ENCODE measurements around the gene SYT5. TPM values are rescaled to one million over a fixed set of nuclear protein-coding genes. Genes with fewer than 3 reads are reported as not detected.

The SYT5 gene
- total and polyA plus RNA-seq, 9 of the 15 experiments (the other 6 are each of a cell fraction or from before 2014, with no cell fraction given) = 1.3 to 20.9 (median 8.8) TPM

- in situ Hi-C loops (cut with MboI) (loop anchor here (25.0 kb wide), 1 partner anchor 976 kb away; the partner anchor contains the start of gene ZNF444), intact Hi-C loops (cut with micrococcal nuclease) (no loop called here)
- Histone ChIP-seq H3K27me3 (ENCODE audit: control insufficient read depth in 2 of 2, insufficient read depth in 2 of 2, low read length in 2 of 2) (no peaks in the 10 kb centered on the region), H3K27ac (ENCODE audit: extremely low read depth, low read depth, low read length) (no peak overlapping the region), H3K36me3 (ENCODE audit: control insufficient read depth, insufficient read depth, low read length) (0 out of 3 replicates have a peak, but pooled peaks cover 3% of the 10 kb centered on the region), H3K9me1 (ENCODE audit: control insufficient read depth, insufficient read depth, low read length) (no peaks in the 10 kb centered on the region), H3K9ac (ENCODE audit: insufficient read depth in 1 of 2, low read depth in 2 of 2, low read length in 2 of 2) (no peak overlapping the region), H4K20me1 (replicated peaks; ENCODE audit: control insufficient read depth, insufficient read depth, low read length) (peaks cover 3% of the 10 kb centered on the region), H3K4me2 (ENCODE audit: insufficient read depth, low read length) (no peak overlapping the region), H3K79me2 (ENCODE audit: control insufficient read depth, insufficient read depth, low read length) (peaks cover 14% of the 10 kb centered on the region), H3K4me1 (replicated peaks in 1 of 2; ENCODE audit: control insufficient read depth in 2 of 2, insufficient read depth in 2 of 2, low read length in 2 of 2) (peaks cover 32 to 69% of the 10 kb centered on the region in 2 experiments), H3K9me3 (replicated peaks; ENCODE audit: control insufficient read depth, insufficient read depth, low read depth, low read length) (no peaks in the 10 kb centered on the region), H3K4me3 (no peak overlapping the region), H2AFZ (ENCODE audit: low read depth, low read length) (no peak overlapping the region)
- WGBS (ENCODE audit: insufficient coverage, low coverage, missing lambda C conversion rate) = 97% methylated on average over 17 of the region's 61 CpGs
- DNase-seq (ENCODE audit: extremely low read depth in 1 of 4, low spot score in 3 of 4) (no peak), FAIRE-seq (no peak), ATAC-seq (no peak)
- ChIA-PET POLR2A (interaction anchor here (2.9 kb wide), 1 partner anchor 15 kb away, joined by 13 read pairs; no protein-coding TSS in a partner anchor), CTCF (ENCODE audit: low intra/inter-chr PET ratio) (interaction anchor here (1.9 kb wide), 1 partner anchor 20 kb away, joined by 20 read pairs; no protein-coding TSS in a partner anchor)
- no TSS peak for BruUV-seq (replicated peaks)
- TF ChIP-seq ZNF398 (CRISPR knock-in tag; IDR thresholded peaks at IDR 0.05) = no peak
- peak; percentile 87 for TF ChIP-seq ZBTB33 (CRISPR knock-in tag; IDR thresholded peaks at IDR 0.05)
- no peak for TF ChIP-seq LCOR (CRISPR knock-in tag; IDR thresholded peaks at IDR 0.05)
- TF ChIP-seq ZNF395 (CRISPR knock-in tag; IDR thresholded peaks at IDR 0.05) = no peak
- no peak for TF ChIP-seq GTF3C2 (IDR thresholded peaks at IDR 0.05; ENCODE audit: borderline replicate concordance, extremely low read depth, insufficient read length)
- 0 out of 2 replicates have a peak, but pooled peaks have one; percentile 19 for TF ChIP-seq ZBTB7A (IDR thresholded peaks at IDR 0.05; ENCODE audit: borderline replicate concordance, control insufficient read depth, low read depth, low read length)
- no peak for TF ChIP-seq CREB3L1 (IDR thresholded peaks at IDR 0.05; ENCODE audit: borderline replicate concordance, low read depth)
- no peak for TF ChIP-seq FIP1L1 (IDR thresholded peaks at IDR 0.05; ENCODE audit: low read depth, low read length, poor library complexity, severe bottlenecking)
Observed at GRCh38 chr19:55161571-55162322, 18.3 kb downstream of the SYT5 start.
